GM12878 (cell line): Measurements from ENCODE around the gene CCBE1. TPM values are rescaled to one million over a fixed set of nuclear protein-coding genes. Genes with fewer than 3 reads are reported as not detected.

ENCODE experiments used
- ATAC-seq: fragments of 200-7000 bp; cut with Tn5 transposase; 3 replicates; pipeline ENCODE4 v1.9.1; 2020; ENCODE audit warnings: mild to moderate bottlenecking, moderate library complexity
- BruUV-seq: library from RNA; stranded (reverse); fragments of 400-500 nt; replicated peaks from 2 replicates; lab custom pipeline; 2021; lab: Mats Ljungman, UMichigan
- CTCF ChIA-PET: fragments of 300-600 bp; sonication (Branson Sonifier 250); formaldehyde crosslinking; extraction: SDS; loops from one replicate; lab custom pipeline; 2021; ENCODE audit warnings: inconsistent platforms; lab: Yijun Ruan, JAX
- POLR2A ChIA-PET: fragments of 350-600 bp; formaldehyde crosslinking; extraction: SDS; loops from one replicate; lab custom pipeline; 2021; ENCODE audit warnings: inconsistent platforms; lab: Charles Lee
- RAD21 ChIA-PET: fragments of 300-600 bp; sonication (Branson Sonifier 250); formaldehyde crosslinking; loops from one replicate; lab custom pipeline; 2023; ENCODE audit warnings: antibody characterized with exemption; ENCODE audit not compliant: unreplicated experiment; lab: Charles Lee
- SMC1A ChIA-PET: fragments of 300-600 bp; sonication (Branson Sonifier 250); formaldehyde crosslinking; loops from one replicate; lab custom pipeline; 2023; ENCODE audit not compliant: unreplicated experiment, uncharacterized antibody; lab: Charles Lee
- DNase-seq: peaks from one replicate; pipeline ENCODE4 v3.0.0-alpha.2; 2011; ENCODE audit warnings: low read depth, low spot score
- FAIRE-seq: peaks from 3 replicates; lab custom pipeline; 2011; peaks lifted over from hg19 to GRCh38; lab: Jason Lieb, UNC
- H2AFZ ChIP-seq: 2 replicates; pipeline ENCODE4 v1.6.0; 2011; ENCODE audit warnings: low read depth, low read length, control low read depth; ENCODE audit not compliant: control insufficient read depth
- H3K27ac ChIP-seq: 2 replicates; pipeline ENCODE4 v1.5.1; 2011; ENCODE audit warnings: control low read depth; ENCODE audit not compliant: control insufficient read depth, insufficient read depth
- H3K27me3 ChIP-seq, 2 experiments: replicated peaks in 1 of 2; 2 replicates each; pipeline versions ENCODE4 v1.6.0 to v1.6.1; 2011; ENCODE audit warnings: low read length in 1 of 2; ENCODE audit not compliant: control insufficient read depth in 2 of 2, insufficient read depth in 2 of 2
- H3K36me3 ChIP-seq, 2 experiments: 2 replicates each; pipeline ENCODE4 v1.5.1; 2011; ENCODE audit warnings: low read length in 1 of 2; ENCODE audit not compliant: control insufficient read depth in 2 of 2, insufficient read depth in 2 of 2
- H3K4me1 ChIP-seq: 2 replicates; pipeline ENCODE4 v1.6.1; 2011; ENCODE audit warnings: mild to moderate bottlenecking, low read length, moderate library complexity, mixed read lengths; ENCODE audit not compliant: control insufficient read depth, insufficient read depth
- H3K4me2 ChIP-seq: 2 replicates; pipeline ENCODE4 v1.6.0; 2011; ENCODE audit warnings: control low read depth; ENCODE audit not compliant: control insufficient read depth, insufficient read depth
- H3K4me3 ChIP-seq: fragments of 200-600 bp; sonication (generic); 2 replicates; pipeline ENCODE4 v1.5.1; 2016
- H3K79me2 ChIP-seq: 2 replicates; pipeline ENCODE4 v1.6.0; 2011; ENCODE audit warnings: low read length; ENCODE audit not compliant: control insufficient read depth, insufficient read depth
- H3K9ac ChIP-seq: 2 replicates; pipeline ENCODE4 v1.8.0; 2011; ENCODE audit warnings: low read length, control low read depth, mixed read lengths; ENCODE audit not compliant: control insufficient read depth, insufficient read depth
- H3K9me3 ChIP-seq: replicated peaks from 3 replicates; pipeline ENCODE4 v1.5.1; 2011; ENCODE audit warnings: mild to moderate bottlenecking, low read length; ENCODE audit not compliant: control insufficient read depth, insufficient read depth
- H4K20me1 ChIP-seq: 2 replicates; pipeline ENCODE4 v1.6.0; 2011; ENCODE audit not compliant: control insufficient read depth, insufficient read depth
- HCFC1 ChIP-seq: fragments of 150-350 bp; IDR thresholded peaks from 2 replicates; pipeline ENCODE4 v1.6.1; 2014; ENCODE audit warnings: low read length
- MTA2 ChIP-seq: fragments of 450-650 bp; IDR thresholded peaks from 2 replicates; pipeline ENCODE4 v1.6.1; 2016; ENCODE audit warnings: low read depth, mild to moderate bottlenecking, moderate library complexity
- WGBS: methylation state at CpG from one replicate; pipeline ENCODE4 v1.1.6; 2016; ENCODE audit warnings: low lambda C conversion rate; ENCODE audit not compliant: insufficient replicate concordance, insufficient coverage; ENCODE audit errors: missing lambda C conversion rate; 5-methylcytosine and 5-hydroxymethylcytosine counted together
- in situ Hi-C: fragments of 300-500 bp; cut with MboI; formaldehyde crosslinking; loops from 9 replicates; pipeline ENCODE4 v1.14.3; 2018; ENCODE audit warnings: mixed read lengths
- intact Hi-C: fragments of 100-400 bp; cut with micrococcal nuclease; formaldehyde crosslinking; loops from one replicate; pipeline ENCODE4 v1.14.2; 2022; ENCODE audit not compliant: unreplicated experiment
- polyA plus RNA-seq, 11 experiments: library from polyadenylated mRNA; depleted of rRNA in 4 of 11; unstranded in 6 of 11; stranded (reverse) in 5 of 11; fragments of >200 nt; fragmentation: Nextera tagmentation in 4 of 11; fragmentation: Illumina TruSeq in 1 of 11; extraction: Ambion mirVana in 4 of 11; extraction: Trizol in 1 of 11; gene quantifications; 1 replicate in 1 of 11; 2 replicates in 10 of 11; pipeline versions ENCODE4 v1.2.1 to v1.2.3, GENCODE V29; 2011 to 2016; ENCODE audit warnings: inconsistent platforms in 2 of 11, missing spikeins in 2 of 11, low read depth in 1 of 11
- total RNA-seq, 4 experiments: library from RNA; depleted of rRNA in 3 of 4; stranded (reverse); fragments of >200 nt in 3 of 4; fragmentation: Illumina TruSeq in 1 of 4; extraction: Trizol in 1 of 4; gene quantifications; 2 replicates each; pipeline versions ENCODE4 v1.2.1 to v1.2.3, GENCODE V29; 2013 to 2021
- TF ChIP-seq, protein P1 (sequence below): fragments of 450-650 bp; formaldehyde crosslinking; IDR thresholded peaks from 2 replicates; pipeline ENCODE4 v1.4.0; 2020; ENCODE audit warnings: mild to moderate bottlenecking, moderate library complexity
- TF ChIP-seq, protein P2 (sequence below): fragments of 450-650 bp; IDR thresholded peaks from 2 replicates; pipeline ENCODE4 v1.6.1; 2016; ENCODE audit warnings: mild to moderate bottlenecking

The CCBE1 gene
- total and polyA plus RNA-seq, 10 of the 15 experiments (the other 5 are each of a cell fraction or from before 2014, with no cell fraction given), result 0.03 to 0.49 (median 0.04) TPM; not detected in 7

DNA sequence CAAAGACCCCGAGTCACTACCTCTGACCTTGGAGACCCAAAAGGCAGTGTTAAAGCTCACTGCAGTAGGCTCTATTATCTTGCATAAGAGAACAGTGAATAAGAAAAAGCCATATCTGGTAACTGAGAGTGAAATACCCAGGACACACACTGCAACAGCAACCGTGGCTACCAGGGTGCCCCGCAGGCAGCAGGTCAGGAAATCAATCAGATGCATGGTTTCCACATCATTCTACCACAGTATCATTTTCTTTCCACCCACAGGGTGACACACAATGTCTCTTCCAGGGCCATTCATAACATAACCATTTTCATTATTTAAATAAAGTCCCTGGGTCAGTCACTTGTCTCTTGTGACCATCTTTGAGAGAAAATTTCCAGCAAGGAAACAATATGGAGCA, 131.3 kb downstream of the CCBE1 start:
- ATAC-seq, result no peak
- in situ Hi-C loops, result no loop called here
- ChIA-PET SMC1A (no interaction called here), POLR2A (no interaction called here), CTCF (no interaction called here)
- Histone ChIP-seq H3K9ac (no peak overlapping the region), H3K79me2 (no peaks in the 10 kb centered on the region), H3K27ac (no peak overlapping the region), H3K27me3 (no peaks in the 10 kb centered on the region; a peak in 1 of 4 replicates), H3K4me3 (no peak overlapping the region), H3K4me2 (no peak overlapping the region)
- intact Hi-C loops, result no loop called here
- no TSS peak for BruUV-seq
- WGBS, result 9% methylated on average over 3 of the region's 3 CpGs
- FAIRE-seq, result no peak
- TF ChIP-seq HCFC1 (no peak), MTA2 (no peak)
- TF ChIP-seq, protein P1, sequence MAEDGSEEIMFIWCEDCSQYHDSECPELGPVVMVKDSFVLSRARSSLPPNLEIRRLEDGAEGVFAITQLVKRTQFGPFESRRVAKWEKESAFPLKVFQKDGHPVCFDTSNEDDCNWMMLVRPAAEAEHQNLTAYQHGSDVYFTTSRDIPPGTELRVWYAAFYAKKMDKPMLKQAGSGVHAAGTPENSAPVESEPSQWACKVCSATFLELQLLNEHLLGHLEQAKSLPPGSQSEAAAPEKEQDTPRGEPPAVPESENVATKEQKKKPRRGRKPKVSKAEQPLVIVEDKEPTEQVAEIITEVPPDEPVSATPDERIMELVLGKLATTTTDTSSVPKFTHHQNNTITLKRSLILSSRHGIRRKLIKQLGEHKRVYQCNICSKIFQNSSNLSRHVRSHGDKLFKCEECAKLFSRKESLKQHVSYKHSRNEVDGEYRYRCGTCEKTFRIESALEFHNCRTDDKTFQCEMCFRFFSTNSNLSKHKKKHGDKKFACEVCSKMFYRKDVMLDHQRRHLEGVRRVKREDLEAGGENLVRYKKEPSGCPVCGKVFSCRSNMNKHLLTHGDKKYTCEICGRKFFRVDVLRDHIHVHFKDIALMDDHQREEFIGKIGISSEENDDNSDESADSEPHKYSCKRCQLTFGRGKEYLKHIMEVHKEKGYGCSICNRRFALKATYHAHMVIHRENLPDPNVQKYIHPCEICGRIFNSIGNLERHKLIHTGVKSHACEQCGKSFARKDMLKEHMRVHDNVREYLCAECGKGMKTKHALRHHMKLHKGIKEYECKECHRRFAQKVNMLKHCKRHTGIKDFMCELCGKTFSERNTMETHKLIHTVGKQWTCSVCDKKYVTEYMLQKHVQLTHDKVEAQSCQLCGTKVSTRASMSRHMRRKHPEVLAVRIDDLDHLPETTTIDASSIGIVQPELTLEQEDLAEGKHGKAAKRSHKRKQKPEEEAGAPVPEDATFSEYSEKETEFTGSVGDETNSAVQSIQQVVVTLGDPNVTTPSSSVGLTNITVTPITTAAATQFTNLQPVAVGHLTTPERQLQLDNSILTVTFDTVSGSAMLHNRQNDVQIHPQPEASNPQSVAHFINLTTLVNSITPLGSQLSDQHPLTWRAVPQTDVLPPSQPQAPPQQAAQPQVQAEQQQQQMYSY (CRISPR knock-in tag), result no peak
- TF ChIP-seq, protein P2, sequence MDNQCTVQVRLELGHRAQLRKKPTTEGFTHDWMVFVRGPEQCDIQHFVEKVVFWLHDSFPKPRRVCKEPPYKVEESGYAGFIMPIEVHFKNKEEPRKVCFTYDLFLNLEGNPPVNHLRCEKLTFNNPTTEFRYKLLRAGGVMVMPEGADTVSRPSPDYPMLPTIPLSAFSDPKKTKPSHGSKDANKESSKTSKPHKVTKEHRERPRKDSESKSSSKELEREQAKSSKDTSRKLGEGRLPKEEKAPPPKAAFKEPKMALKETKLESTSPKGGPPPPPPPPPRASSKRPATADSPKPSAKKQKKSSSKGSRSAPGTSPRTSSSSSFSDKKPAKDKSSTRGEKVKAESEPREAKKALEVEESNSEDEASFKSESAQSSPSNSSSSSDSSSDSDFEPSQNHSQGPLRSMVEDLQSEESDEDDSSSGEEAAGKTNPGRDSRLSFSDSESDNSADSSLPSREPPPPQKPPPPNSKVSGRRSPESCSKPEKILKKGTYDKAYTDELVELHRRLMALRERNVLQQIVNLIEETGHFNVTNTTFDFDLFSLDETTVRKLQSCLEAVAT, result no peak
- TF ChIP-seq, all 136 proteins: peak for 0
- no peaks in the 10 kb centered on the region for H3K9me3 ChIP-seq
- H3K4me1 ChIP-seq, result no peaks in the 10 kb centered on the region
- H2AFZ ChIP-seq, result no peak overlapping the region
- no peaks in the 10 kb centered on the region for H3K36me3 ChIP-seq
- RAD21 ChIA-PET, result no interaction called here
- DNase-seq, result no peak
- no peaks in the 10 kb centered on the region for H4K20me1 ChIP-seq
